ENCODE results near the gene TNKS1BP1. TPM values are rescaled to one million over a fixed set of nuclear protein-coding genes. Genes with fewer than 3 reads are reported as not detected.

TNKS1BP1 gene
- total and polyA plus RNA-seq, 2 donors, result 33.6 to 146 TPM

GRCh38 chr11:57274904-57275498 is 49.8 kb downstream of the TNKS1BP1 start:
- 50% methylated on average over 1 of the region's 1 CpG for WGBS
- H3K4me1 ChIP-seq (ENCODE audit: insufficient read depth), result no peaks in the 10 kb centered on the region
- DNase-seq (ENCODE audit: extremely low spot score), result no peak
- no peak overlapping the region for H3K27ac ChIP-seq (ENCODE audit: low read depth)
- H3K4me3 ChIP-seq (ENCODE audit: low read depth, low read length), result no peak overlapping the region
- no peaks in the 10 kb centered on the region for H3K36me3 ChIP-seq (ENCODE audit: insufficient read depth)

GRCh38 chr11:57273448-57274058 is 51.2 kb downstream of the TNKS1BP1 start:
- no peak overlapping the region for H3K27ac ChIP-seq (ENCODE audit: low read depth)
- 93% methylated on average over 4 of the region's 4 CpGs for WGBS
- H3K4me1 ChIP-seq (ENCODE audit: insufficient read depth), result no peaks in the 10 kb centered on the region
- no peak overlapping the region for H3K4me3 ChIP-seq (ENCODE audit: low read depth, low read length)
- DNase-seq (ENCODE audit: extremely low spot score), result no peak
- H3K36me3 ChIP-seq (ENCODE audit: insufficient read depth), result no peaks in the 10 kb centered on the region

DNA sequence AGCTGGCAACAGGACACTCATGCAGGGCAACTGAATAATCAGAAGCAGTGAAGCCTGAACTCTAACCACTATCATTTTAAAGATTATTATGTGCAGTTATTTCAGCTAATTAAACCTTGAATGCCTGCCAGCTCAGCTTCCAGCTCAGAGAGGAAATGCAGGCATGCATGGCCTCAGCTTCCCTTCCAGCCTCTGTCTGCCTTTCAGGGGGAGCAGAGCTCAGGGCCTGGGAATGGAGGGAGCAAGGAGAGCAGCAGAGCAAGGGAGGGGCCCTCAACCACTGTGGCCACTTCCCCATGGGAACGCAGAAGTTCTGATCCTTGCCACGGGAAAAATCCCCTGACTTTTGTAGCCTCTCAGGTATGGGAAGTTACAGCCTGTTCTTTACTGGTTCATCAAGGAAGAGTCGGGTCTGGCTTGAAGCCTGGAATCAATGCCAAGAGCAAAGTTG is 55.2 kb downstream of the TNKS1BP1 start:
- DNase-seq (ENCODE audit: extremely low spot score), result no peak
- Histone ChIP-seq H3K4me1 (ENCODE audit: insufficient read depth) (no peaks in the 10 kb centered on the region), H3K36me3 (ENCODE audit: insufficient read depth) (no peaks in the 10 kb centered on the region), H3K4me3 (ENCODE audit: low read depth, low read length) (no peak overlapping the region), H3K27ac (ENCODE audit: low read depth) (no peak overlapping the region)
- 36% methylated on average over 3 of the region's 3 CpGs for WGBS

DNA sequence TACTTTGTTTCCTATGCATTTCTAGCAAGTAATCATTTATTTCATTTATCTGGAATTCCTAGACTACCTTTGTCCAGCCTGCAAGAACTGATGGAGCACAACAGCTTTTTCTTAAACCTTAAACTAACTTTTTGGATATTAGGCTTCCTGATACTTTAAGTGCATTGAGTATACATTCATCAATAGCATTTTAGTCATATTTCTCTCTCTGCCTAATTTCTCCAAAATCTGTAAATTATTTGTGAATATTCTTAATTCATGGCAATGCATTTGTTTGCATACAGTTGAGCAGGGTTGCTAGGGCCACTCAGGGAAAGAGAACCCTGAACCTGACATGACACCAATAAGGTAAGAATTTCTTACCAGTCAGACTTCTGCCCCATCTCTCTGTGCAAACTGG is 58.6 kb downstream of the TNKS1BP1 start:
- Histone ChIP-seq H3K4me3 (ENCODE audit: low read depth, low read length) (no peak overlapping the region), H3K36me3 (ENCODE audit: insufficient read depth) (no peaks in the 10 kb centered on the region), H3K27ac (ENCODE audit: low read depth) (no peak overlapping the region), H3K4me1 (ENCODE audit: insufficient read depth) (no peaks in the 10 kb centered on the region)
- no peak for DNase-seq (ENCODE audit: extremely low spot score)

GRCh38 chr11:57263351-57263750 is 61.4 kb downstream of the TNKS1BP1 start:
- DNase-seq (ENCODE audit: extremely low spot score), result no peak
- 83% methylated on average over 7 of the region's 7 CpGs for WGBS

GRCh38 chr11:57262157-57262556 is 62.6 kb downstream of the TNKS1BP1 start:
- DNase-seq (ENCODE audit: extremely low spot score), result no peak
- H3K4me3 ChIP-seq (ENCODE audit: low read depth, low read length), result no peak overlapping the region

More at GRCh38 chr11:57263351-57263750, 61.4 kb downstream of the TNKS1BP1 start:
- Histone ChIP-seq H3K27ac (ENCODE audit: low read depth) (no peak overlapping the region), H3K4me1 (ENCODE audit: insufficient read depth) (no peaks in the 10 kb centered on the region), H3K4me3 (ENCODE audit: low read depth, low read length) (no peak overlapping the region), H3K36me3 (ENCODE audit: insufficient read depth) (no peaks in the 10 kb centered on the region)

GRCh38 chr11:57260937-57261783 is 63.6 kb downstream of the TNKS1BP1 start:
- WGBS, result 60% methylated on average over 5 of the region's 5 CpGs
- no peak overlapping the region for H3K27ac ChIP-seq (ENCODE audit: low read depth)

More at GRCh38 chr11:57262157-57262556, 62.6 kb downstream of the TNKS1BP1 start:
- Histone ChIP-seq H3K36me3 (ENCODE audit: insufficient read depth) (no peaks in the 10 kb centered on the region), H3K4me1 (ENCODE audit: insufficient read depth) (no peaks in the 10 kb centered on the region), H3K27ac (ENCODE audit: low read depth) (no peak overlapping the region)
- 67% methylated on average over 4 of the region's 4 CpGs for WGBS

DNA sequence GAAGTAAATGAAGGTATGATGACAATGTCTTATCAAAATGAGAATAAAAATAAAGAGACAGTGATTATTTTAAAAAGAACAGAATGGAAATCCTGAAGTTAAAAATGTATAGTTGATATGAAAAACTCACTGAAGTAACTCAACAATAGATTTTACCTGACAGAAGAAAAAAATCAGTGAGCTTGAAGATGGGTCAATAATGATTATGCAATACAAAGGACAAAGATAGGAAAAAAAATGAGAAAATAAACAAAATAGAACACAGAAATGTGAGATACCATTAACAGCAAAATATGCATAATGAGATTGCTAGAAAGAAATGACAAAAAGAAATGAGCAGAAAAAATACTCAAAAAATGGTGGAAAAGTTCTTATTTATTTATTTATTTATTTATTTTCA is 68.6 kb downstream of the TNKS1BP1 start:
- H3K4me3 ChIP-seq (ENCODE audit: low read depth, low read length), result no peak overlapping the region
- no peaks in the 10 kb centered on the region for H3K4me1 ChIP-seq (ENCODE audit: insufficient read depth)

More at GRCh38 chr11:57260937-57261783, 63.6 kb downstream of the TNKS1BP1 start:
- no peaks in the 10 kb centered on the region for H3K4me1 ChIP-seq (ENCODE audit: insufficient read depth)
- H3K36me3 ChIP-seq (ENCODE audit: insufficient read depth), result no peaks in the 10 kb centered on the region
- H3K4me3 ChIP-seq (ENCODE audit: low read depth, low read length), result no peak overlapping the region
- no peak for DNase-seq (ENCODE audit: extremely low spot score)

DNA sequence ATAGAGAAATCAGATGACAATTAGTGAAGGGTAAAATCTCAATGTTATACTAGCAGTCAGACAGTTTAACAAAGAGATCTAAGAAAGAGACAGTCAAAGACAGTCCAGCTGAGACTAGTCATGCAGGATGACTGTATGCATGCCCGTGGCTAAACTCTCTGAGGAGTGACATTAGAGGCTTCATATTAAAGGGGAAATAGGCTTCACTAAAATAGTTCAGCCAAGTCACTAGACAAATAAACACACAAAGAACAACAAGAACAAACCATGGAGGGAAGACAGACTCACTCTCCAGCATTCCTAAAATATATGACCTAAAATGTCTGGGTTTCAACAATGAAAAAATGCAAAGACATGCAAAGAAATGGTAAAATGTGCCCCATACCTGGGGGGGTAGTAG is 69.1 kb downstream of the TNKS1BP1 start:
- Histone ChIP-seq H3K4me1 (ENCODE audit: insufficient read depth) (no peaks in the 10 kb centered on the region), H3K4me3 (ENCODE audit: low read depth, low read length) (no peak overlapping the region), H3K36me3 (ENCODE audit: insufficient read depth) (no peaks in the 10 kb centered on the region), H3K27ac (ENCODE audit: low read depth) (no peak overlapping the region)
- 28% methylated on average over 1 of the region's 1 CpG for WGBS
- DNase-seq (ENCODE audit: extremely low spot score), result no peak

More for the DNA sequence above, 68.6 kb downstream of the TNKS1BP1 start:
- H3K27ac ChIP-seq (ENCODE audit: low read depth), result no peak overlapping the region
- DNase-seq (ENCODE audit: extremely low spot score), result no peak
- no peaks in the 10 kb centered on the region for H3K36me3 ChIP-seq (ENCODE audit: insufficient read depth)

DNA sequence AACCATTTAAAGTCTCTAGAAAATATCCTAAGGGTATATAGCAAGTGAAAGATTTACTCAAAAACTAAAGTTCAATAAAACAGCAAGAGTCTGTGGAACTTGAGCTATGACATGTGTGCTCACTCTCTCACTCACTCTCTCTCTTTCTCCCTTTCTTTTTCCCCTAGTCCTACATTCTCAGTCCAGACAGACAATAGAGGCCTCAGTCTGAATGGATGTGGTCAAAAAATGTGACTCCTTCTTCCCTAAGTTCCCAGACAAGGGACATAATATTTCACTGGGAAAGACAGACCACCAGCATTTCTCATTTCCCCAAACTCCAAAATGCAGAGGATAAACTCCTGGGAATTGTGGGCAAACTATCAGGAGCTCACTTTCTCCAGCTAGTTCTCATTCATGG is 70.1 kb downstream of the TNKS1BP1 start:
- H3K4me1 ChIP-seq (ENCODE audit: insufficient read depth), result no peaks in the 10 kb centered on the region
- H3K36me3 ChIP-seq (ENCODE audit: insufficient read depth), result no peaks in the 10 kb centered on the region
- no peak overlapping the region for H3K4me3 ChIP-seq (ENCODE audit: low read depth, low read length)
- DNase-seq (ENCODE audit: extremely low spot score), result no peak
- H3K27ac ChIP-seq (ENCODE audit: low read depth), result no peak overlapping the region

GRCh38 chr11:57251491-57252104 is 73.2 kb downstream of the TNKS1BP1 start:
- Histone ChIP-seq H3K27ac (ENCODE audit: low read depth) (no peak overlapping the region), H3K36me3 (ENCODE audit: insufficient read depth) (no peaks in the 10 kb centered on the region), H3K4me3 (ENCODE audit: low read depth, low read length) (no peak overlapping the region), H3K4me1 (ENCODE audit: insufficient read depth) (no peaks in the 10 kb centered on the region)
- no peak for DNase-seq (ENCODE audit: extremely low spot score)
- 31% methylated on average over 5 of the region's 5 CpGs for WGBS

- Histone ChIP-seq H3K4me3 (ENCODE audit: low read depth, low read length) (no peak overlapping the region), H3K36me3 (ENCODE audit: insufficient read depth) (no peaks in the 10 kb centered on the region), H3K27ac (ENCODE audit: low read depth) (no peak overlapping the region), H3K4me1 (ENCODE audit: insufficient read depth) (no peaks in the 10 kb centered on the region)
- DNase-seq (ENCODE audit: extremely low spot score), result no peak
- 83% methylated on average over 2 of the region's 2 CpGs for WGBS
These were observed 73.7 kb downstream of the TNKS1BP1 start for GRCh38 chr11:57251037-57251436.

All from urinary bladder (tissue), 4 donors.